GM18499 (cell line): ENCODE measurements around the gene STOM.
"Not testable (repeated sequence)": the region's sequence is repeated elsewhere in the genome, so short reads cannot be mapped to it uniquely, and the experiment has no call there.

ENCODE experiments used
- ATAC-seq: cut with Tn5 transposase; IDR thresholded peaks from one replicate; pipeline ENCODE4 v1.9.1; 2021; ENCODE audit warnings: moderate number of reproducible peaks; ENCODE audit not compliant: insufficient read depth, unreplicated experiment

STOM gene

GRCh38 chr9:121303456-121304451, 66.3 kb downstream of the STOM start:
- ATAC-seq = no peak

GRCh38 chr9:121302786-121303185, 67.3 kb downstream of the STOM start:
- ATAC-seq = no peak

- ATAC-seq = no peak
These were observed 67.7 kb downstream of the STOM start for GRCh38 chr9:121302341-121302740.

GRCh38 chr9:121301881-121302286, 68.2 kb downstream of the STOM start:
- no peak for ATAC-seq

- ATAC-seq = no peak
These were observed 69.5 kb downstream of the STOM start for GRCh38 chr9:121300283-121301119.

GRCh38 chr9:121299467-121300282, 70.4 kb downstream of the STOM start:
- no peak for ATAC-seq

GRCh38 chr9:121298689-121299466, 71.2 kb downstream of the STOM start:
- no peak for ATAC-seq

- ATAC-seq = no peak
These were observed 72.0 kb downstream of the STOM start for GRCh38 chr9:121298016-121298538.

- no peak for ATAC-seq
These were observed 72.7 kb downstream of the STOM start for GRCh38 chr9:121297389-121297788.

- ATAC-seq = no peak
These were observed 73.6 kb downstream of the STOM start for GRCh38 chr9:121296213-121297127.

GRCh38 chr9:121295662-121296191, 74.3 kb downstream of the STOM start:
- no peak for ATAC-seq

- ATAC-seq = no peak
These were observed 75.0 kb downstream of the STOM start for GRCh38 chr9:121294866-121295661.

- ATAC-seq = no peak
These were observed 75.8 kb downstream of the STOM start for GRCh38 chr9:121294151-121294743.

- no peak for ATAC-seq
These were observed 77.2 kb downstream of the STOM start for GRCh38 chr9:121292801-121293241.

GRCh38 chr9:121292051-121292450, 78.0 kb downstream of the STOM start:
- ATAC-seq = no peak

GRCh38 chr9:121291536-121291935, 78.5 kb downstream of the STOM start:
- not testable (repeated sequence) for ATAC-seq
